ENCODE results near the gene AGPAT2. TPM values are rescaled to one million over a fixed set of nuclear protein-coding genes. Genes with fewer than 3 reads are reported as not detected.
A peak's percentile ranks its signal among the peaks of the same experiment; 100 is the strongest.

Gene AGPAT2
- total and polyA plus RNA-seq, 2 experiments from 2014 or later, result 31.8 to 44.7 TPM

GRCh38 chr9:136625101-136626065 lies 61.9 kb downstream of the AGPAT2 start:
- no peaks in the 10 kb centered on the region for H3K36me3 Mint-ChIP-seq (ENCODE audit: low read depth)
- Histone ChIP-seq H3K4me2 (no peak overlapping the region), H2AFZ (no peak overlapping the region), H3K36me3 (ENCODE audit: insufficient read depth) (no peaks in the 10 kb centered on the region), H3K9me2 (ENCODE audit: insufficient read depth) (no peaks in the 10 kb centered on the region), H3K27me3 (ENCODE audit: insufficient read depth) (no peaks in the 10 kb centered on the region), H3K79me2 (replicated peaks; ENCODE audit: insufficient read depth) (no peaks in the 10 kb centered on the region), H3K4me3 (no peak overlapping the region), H3F3A (replicated peaks; ENCODE audit: low read depth) (no peaks in the 10 kb centered on the region; the same call in 1 of the 2 replicates), H3K4me1 (ENCODE audit: insufficient read depth) (no peaks in the 10 kb centered on the region), H4K20me1 (replicated peaks; ENCODE audit: insufficient read depth) (no peaks in the 10 kb centered on the region), H3K27ac (ENCODE audit: low read depth) (no peak overlapping the region)
- peaks cover 3% of the 10 kb centered on the region for H3K27me3 Mint-ChIP-seq (ENCODE audit: insufficient read depth, low read depth, poor library complexity)
- ATAC-seq (peak; percentile 52), DNase-seq (ENCODE audit: low spot score) (peak; percentile 57)
- no peak overlapping the region; the same call in 2 of the 3 replicates for H3K4me3 Mint-ChIP-seq
- H3K4me1 Mint-ChIP-seq, result peaks cover 8% of the 10 kb centered on the region; the same call in 2 of the 3 replicates
- TF ChIP-seq POLR2AphosphoS5 (IDR thresholded peaks at IDR 0.05; ENCODE audit: low read depth) (no peak), STAT1 (IDR thresholded peaks at IDR 0.05; ENCODE audit: unreplicated experiment) (no peak), JUNB (IDR thresholded peaks at IDR 0.05; ENCODE audit: unreplicated experiment) (no peak), ZNF331 (CRISPR knock-in tag; IDR thresholded peaks at IDR 0.05; ENCODE audit: low read depth) (no peak), CTCF (conservative IDR thresholded peaks at IDR 0.05; ENCODE audit: low read depth in 2 of 2) (peak in 1 of 2 experiments; percentile 72; a peak in 2 of 4 replicates)
- H3K9me3 Mint-ChIP-seq, result no peaks in the 10 kb centered on the region
- H3K27ac Mint-ChIP-seq, result no peak overlapping the region

GRCh38 chr9:136624184-136624951 lies 62.9 kb downstream of the AGPAT2 start:
- H3K4me1 Mint-ChIP-seq, result peaks cover 6% of the 10 kb centered on the region; the same call in 2 of the 3 replicates
- no peak overlapping the region for H3K27ac Mint-ChIP-seq
- H3K9me3 Mint-ChIP-seq, result no peaks in the 10 kb centered on the region
- peaks cover 3% of the 10 kb centered on the region for H3K27me3 Mint-ChIP-seq (ENCODE audit: insufficient read depth, low read depth, poor library complexity)
- no peaks in the 10 kb centered on the region for H3K36me3 ChIP-seq (ENCODE audit: insufficient read depth)
- no peak for ATAC-seq
- no peaks in the 10 kb centered on the region for H3K9me2 ChIP-seq (ENCODE audit: insufficient read depth)
- H3K79me2 ChIP-seq (replicated peaks; ENCODE audit: insufficient read depth), result no peaks in the 10 kb centered on the region
- no peak overlapping the region for H3K27ac ChIP-seq (ENCODE audit: low read depth)
- no peaks in the 10 kb centered on the region for H3F3A ChIP-seq (replicated peaks; ENCODE audit: low read depth)
- DNase-seq (ENCODE audit: low spot score), result no peak
- no peak overlapping the region for H2AFZ ChIP-seq
- no peak overlapping the region for H3K4me3 Mint-ChIP-seq
- no peaks in the 10 kb centered on the region for H3K27me3 ChIP-seq (ENCODE audit: insufficient read depth)
- no peak overlapping the region for H3K4me2 ChIP-seq
- no peaks in the 10 kb centered on the region for H3K4me1 ChIP-seq (ENCODE audit: insufficient read depth)
- H3K36me3 Mint-ChIP-seq (ENCODE audit: low read depth), result no peaks in the 10 kb centered on the region
- H4K20me1 ChIP-seq (replicated peaks; ENCODE audit: insufficient read depth), result no peaks in the 10 kb centered on the region
- no peak overlapping the region for H3K4me3 ChIP-seq
- TF ChIP-seq POLR2AphosphoS5 (IDR thresholded peaks at IDR 0.05; ENCODE audit: low read depth) (no peak), CREB1 (CRISPR knock-in tag; IDR thresholded peaks at IDR 0.05; ENCODE audit: low read depth) (no peak), ZNF331 (CRISPR knock-in tag; IDR thresholded peaks at IDR 0.05; ENCODE audit: low read depth) (no peak), REST (IDR thresholded peaks at IDR 0.05; ENCODE audit: unreplicated experiment) (no peak), EZH2 (IDR thresholded peaks at IDR 0.05; ENCODE audit: low read depth, unreplicated experiment) (no peak), NANOG (IDR thresholded peaks at IDR 0.05; ENCODE audit: borderline replicate concordance) (no peak), EZH2phosphoT487 (IDR thresholded peaks at IDR 0.05; ENCODE audit: unreplicated experiment) (no peak), CTCF (conservative IDR thresholded peaks at IDR 0.05; ENCODE audit: low read depth in 2 of 2) (no peak), ZNF114 (CRISPR knock-in tag; IDR thresholded peaks at IDR 0.05) (no peak), ETS1 (IDR thresholded peaks at IDR 0.05) (no peak)
